NCI-H2107 (cell line): Measurements from ENCODE around the gene IL31RA.

Experiments
- DNase-seq: peaks from one replicate; lab custom pipeline; 2025; lab: John Stamatoyannopoulos, UW

IL31RA gene

GRCh38 chr5:55860288-55860687 is 9.1 kb downstream of the IL31RA start:
- DNase-seq, result no peak

- DNase-seq, result no peak
These were observed 9.6 kb downstream of the IL31RA start for GRCh38 chr5:55860709-55861108.

GRCh38 chr5:55864606-55865541 is 13.7 kb downstream of the IL31RA start:
- DNase-seq, result no peak

DNA sequence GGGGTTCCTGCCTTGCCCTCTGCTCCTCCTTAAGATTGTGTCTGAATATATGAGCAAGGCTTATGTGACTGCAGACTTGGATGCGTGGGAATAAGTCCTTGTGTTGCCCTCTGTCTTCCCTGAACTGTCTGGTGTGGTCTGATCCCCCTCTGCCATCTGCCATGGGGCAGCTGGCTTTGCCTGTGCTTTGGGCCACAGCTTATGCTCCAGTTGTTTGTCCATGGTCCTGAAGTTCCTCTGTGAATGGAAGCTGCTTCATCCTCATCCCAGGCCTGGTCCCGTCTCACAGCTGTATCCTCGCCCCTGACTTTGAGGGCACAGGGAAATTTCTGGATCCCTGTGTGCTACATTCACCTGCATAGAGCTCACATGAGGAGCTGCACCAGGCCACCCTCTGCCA is 14.7 kb downstream of the IL31RA start:
- DNase-seq, result no peak

DNA sequence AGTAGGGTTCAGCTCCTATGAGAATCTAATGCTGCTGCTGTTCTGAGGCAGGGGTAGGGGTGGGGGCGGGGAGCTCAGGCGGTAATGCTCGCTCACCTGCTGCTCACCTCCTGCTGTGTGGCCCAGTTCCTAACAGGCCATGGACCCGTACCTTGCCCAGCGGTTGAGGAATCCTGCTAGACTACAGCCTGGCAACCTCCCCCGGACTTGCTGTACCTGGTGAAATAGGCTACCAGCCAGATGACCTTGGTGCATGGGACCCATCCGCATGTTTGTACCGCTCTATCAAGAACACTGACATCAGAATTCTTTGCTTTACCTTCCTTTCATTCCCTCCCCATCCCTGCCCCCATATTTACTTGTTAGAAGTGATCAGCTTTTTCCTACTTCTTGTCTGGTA is 15.3 kb downstream of the IL31RA start:
- DNase-seq, result no peak

- DNase-seq, result no peak
These were observed 15.8 kb downstream of the IL31RA start for GRCh38 chr5:55866934-55867333.

- no peak for DNase-seq
These were observed 17.7 kb downstream of the IL31RA start for GRCh38 chr5:55868846-55869245.

DNA sequence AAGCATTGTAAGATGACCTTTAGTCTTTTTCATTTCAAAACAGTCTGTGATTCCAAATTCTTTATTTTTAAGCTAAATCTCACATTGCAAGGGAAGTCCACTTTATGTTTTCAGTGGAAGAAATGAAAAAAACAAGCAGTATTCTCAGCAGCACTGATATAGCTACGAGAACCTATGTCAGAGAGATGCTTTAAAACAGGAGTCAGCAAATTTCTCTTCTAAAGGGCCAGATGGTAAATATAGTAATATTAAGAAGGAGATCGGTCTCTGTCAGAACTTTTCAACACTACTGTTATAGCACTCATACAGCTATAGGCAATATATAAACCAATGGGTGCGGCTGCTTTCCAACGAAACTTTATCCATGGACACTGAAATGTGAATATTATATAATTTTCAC is 18.7 kb downstream of the IL31RA start:
- no peak for DNase-seq

DNA sequence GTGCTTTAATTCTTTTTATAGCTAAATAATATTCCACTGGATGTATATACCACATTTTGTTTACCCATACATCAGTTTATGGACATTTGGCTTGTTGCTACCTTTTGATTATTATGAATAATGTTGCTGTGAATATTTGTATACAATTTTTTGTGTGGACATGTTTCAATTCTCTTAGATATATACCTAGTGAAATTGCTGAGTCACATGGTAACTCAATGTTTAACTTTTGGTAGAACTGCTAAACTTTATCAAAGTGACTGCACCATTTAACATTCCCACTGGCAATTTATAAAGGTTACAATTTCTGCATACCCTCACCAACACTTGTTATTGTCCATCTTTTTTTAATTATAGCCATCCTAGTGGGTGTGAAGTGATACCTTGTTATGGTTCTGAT is 22.1 kb downstream of the IL31RA start:
- no peak for DNase-seq

DNA sequence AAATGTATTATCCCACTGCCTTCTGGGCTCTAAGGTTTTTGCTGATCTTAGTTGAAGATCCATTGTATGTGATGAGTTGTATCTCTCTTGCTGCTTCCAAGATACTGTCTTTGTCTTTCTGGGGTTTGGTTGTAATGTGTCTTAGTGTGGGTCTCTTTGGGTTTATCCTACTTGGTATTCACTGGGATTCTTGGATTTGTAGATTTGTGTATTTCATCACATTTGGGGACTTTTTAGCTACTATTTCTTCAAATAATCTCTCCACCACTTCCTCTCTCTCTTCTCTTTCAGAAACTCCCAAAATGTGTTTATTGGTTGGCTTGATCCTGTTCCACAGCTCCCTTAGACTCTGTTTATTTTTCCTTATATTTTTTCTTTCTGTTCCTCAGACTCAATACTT is 26.5 kb downstream of the IL31RA start:
- no peak for DNase-seq

DNA sequence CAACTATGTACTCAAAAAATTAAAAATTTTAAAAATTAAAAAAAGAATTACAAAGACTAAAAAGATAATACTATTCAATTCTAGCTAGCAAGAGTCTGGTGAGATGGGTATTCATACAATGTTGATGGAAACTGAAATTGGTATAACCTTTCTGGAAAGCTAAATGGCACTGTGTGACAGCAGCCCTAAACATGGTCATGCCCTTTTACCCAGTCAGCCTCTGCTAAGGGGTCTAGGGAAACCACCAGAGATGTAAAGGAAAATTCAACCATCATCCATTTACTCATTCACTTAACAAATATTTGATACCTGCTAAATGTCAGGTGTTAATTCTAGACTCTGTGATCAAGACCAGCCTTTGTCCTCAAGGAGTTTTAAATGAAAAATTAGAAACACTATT is 29.3 kb downstream of the IL31RA start:
- no peak for DNase-seq

DNA sequence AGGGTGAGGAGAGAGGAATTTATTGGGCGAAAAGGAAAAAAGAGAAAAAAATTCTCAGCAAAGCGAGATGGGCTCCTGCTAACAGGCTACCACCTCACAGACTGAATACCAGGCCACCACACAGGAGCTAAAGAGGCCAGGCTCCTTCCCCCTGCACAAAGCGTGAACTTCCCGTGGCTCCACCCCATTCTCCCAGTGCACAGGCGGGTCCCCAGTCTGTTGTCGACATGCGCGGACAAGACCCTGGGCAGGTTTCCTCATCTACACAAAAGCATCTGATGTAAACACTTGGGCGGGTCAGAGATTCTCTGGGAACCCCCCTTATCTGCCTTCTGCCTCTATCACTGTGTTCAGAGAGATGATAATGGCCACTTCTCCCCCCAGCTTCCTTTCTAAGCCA is 34.2 kb downstream of the IL31RA start:
- no peak for DNase-seq

- no peak for DNase-seq
These were observed 37.0 kb downstream of the IL31RA start for GRCh38 chr5:55888205-55888604.

DNA sequence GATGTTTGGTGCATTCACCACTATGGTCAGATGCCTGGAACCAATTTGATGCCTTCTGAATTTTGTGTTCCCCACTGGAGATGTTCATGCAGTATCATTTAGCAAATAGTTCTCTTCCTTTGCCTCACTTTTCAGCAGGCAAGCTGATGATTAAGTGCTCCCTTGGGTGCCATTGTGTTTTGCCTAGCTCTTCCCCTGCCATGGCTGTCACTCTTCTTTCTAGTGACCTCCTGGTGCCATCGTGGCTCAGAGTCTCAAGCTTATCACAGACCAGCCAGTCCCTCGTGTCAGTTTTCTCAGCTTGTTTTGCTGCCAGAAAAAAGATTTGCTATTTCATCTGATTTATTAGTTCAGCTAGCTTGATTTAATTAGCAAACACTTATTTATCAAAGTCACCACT is 41.3 kb downstream of the IL31RA start:
- DNase-seq, result no peak

- no peak for DNase-seq
These were observed 43.0 kb downstream of the IL31RA start for GRCh38 chr5:55894135-55894534.

- no peak for DNase-seq
These were observed 44.2 kb downstream of the IL31RA start for GRCh38 chr5:55895346-55895745.

DNA sequence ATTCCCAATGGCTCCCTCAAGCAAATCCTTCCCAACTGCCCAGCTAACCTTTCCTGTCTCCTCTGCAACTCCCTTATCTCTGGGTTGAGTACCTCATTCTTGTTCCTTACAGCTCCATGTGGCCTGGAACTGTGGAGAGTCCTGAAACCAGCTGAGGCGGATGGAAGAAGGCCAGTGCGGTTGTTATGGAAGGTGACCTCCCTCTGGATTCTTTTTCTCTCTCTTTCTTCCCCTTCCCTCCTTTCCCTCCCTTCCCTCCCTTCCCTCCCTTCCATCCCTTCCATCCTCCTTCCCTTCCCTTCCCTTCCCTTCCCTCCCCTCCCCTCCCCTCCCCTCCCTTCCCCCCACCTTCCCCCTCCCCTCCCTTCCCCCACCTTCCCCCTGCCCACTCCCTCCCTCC is 45.1 kb downstream of the IL31RA start:
- no peak for DNase-seq

DNA sequence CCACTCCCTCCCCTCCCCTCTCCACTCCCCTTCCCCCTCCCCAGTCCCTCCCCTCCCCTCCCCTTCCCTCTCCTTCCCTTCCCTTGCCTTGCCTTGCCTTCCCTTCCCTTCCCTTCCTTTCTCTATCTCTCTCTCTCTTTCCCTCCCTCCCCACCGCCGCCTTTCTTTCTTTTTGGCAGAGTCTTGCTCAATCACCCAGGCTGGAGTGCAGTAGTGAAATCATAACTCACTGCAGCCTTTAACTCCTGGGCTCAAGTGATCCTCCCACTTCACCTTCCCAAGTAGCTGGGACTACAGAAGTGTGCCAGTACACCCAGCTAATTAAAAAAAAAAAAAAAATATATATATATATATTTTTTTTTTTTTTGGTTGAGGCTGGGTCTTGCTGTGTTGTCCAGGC is 45.5 kb downstream of the IL31RA start:
- no peak for DNase-seq

GRCh38 chr5:55897206-55897894 is 46.2 kb downstream of the IL31RA start:
- DNase-seq, result no peak

GRCh38 chr5:55897905-55898304 is 46.7 kb downstream of the IL31RA start:
- DNase-seq, result no peak

GRCh38 chr5:55899344-55899743 is 48.2 kb downstream of the IL31RA start:
- no peak for DNase-seq

DNA sequence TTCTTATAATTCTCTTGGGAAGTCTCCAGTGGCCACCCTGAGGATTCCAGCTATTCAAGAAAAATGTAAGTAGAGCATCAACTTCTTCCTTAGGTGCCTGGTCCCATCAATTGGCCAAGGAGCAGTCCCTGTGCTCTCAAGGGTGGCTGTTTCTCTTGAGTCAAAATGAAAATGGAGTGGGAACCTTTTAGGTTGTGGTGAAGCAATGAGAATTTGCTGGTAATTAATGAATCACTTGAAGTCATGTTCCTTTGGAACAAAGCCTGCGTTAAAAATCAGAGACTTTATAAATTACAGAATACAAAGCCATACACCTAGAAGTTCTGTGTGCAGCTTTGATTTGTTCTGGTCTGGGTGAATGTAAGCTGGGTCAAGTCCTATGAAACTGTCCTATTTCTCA is 48.9 kb downstream of the IL31RA start:
- no peak for DNase-seq

GRCh38 chr5:55900776-55901175 is 49.6 kb downstream of the IL31RA start:
- no peak for DNase-seq

GRCh38 chr5:55902696-55903095 is 51.5 kb downstream of the IL31RA start:
- no peak for DNase-seq
